Measurements from ENCODE around the gene GP2.

DNA sequence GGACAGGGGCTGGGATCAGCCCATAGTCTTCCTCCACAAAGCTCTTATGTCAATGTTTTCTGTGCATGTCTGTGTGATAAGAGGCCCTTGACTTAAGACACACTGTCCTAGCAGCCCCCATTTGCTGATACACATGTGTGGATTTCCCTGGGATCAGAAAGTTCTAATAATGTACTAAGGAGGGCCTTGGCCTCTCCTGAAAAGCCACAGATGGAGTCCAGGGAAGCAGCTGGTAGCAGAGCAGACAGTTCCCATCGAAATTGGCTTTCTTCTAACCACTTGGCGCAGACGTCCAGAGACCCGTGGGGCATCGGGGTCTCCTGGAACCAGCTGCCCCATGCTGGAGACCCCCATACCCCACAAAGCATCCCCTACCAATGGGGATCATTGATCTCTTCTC, 4.3 kb upstream of the GP2 start:
- no peak for TF ChIP-seq POLR2AphosphoS5 (IDR thresholded peaks at IDR 0.05)
- TF ChIP-seq, protein P1, sequence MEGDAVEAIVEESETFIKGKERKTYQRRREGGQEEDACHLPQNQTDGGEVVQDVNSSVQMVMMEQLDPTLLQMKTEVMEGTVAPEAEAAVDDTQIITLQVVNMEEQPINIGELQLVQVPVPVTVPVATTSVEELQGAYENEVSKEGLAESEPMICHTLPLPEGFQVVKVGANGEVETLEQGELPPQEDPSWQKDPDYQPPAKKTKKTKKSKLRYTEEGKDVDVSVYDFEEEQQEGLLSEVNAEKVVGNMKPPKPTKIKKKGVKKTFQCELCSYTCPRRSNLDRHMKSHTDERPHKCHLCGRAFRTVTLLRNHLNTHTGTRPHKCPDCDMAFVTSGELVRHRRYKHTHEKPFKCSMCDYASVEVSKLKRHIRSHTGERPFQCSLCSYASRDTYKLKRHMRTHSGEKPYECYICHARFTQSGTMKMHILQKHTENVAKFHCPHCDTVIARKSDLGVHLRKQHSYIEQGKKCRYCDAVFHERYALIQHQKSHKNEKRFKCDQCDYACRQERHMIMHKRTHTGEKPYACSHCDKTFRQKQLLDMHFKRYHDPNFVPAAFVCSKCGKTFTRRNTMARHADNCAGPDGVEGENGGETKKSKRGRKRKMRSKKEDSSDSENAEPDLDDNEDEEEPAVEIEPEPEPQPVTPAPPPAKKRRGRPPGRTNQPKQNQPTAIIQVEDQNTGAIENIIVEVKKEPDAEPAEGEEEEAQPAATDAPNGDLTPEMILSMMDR (IDR thresholded peaks at IDR 0.05) = no peak
